Gastrocnemius medialis (tissue), 4 donors: ENCODE measurements around the gene STX8. TPM values are rescaled to one million over a fixed set of nuclear protein-coding genes. Genes with fewer than 3 reads are reported as not detected.
"Not testable (repeated sequence)": the region's sequence is repeated elsewhere in the genome, so short reads cannot be mapped to it uniquely, and the experiment has no call there.

Experiments
- ATAC-seq, 2 donors: fragments of 150-250 bp; one replicate each; pipeline ENCODE4 v1.9.1; 2016
- DNase-seq, 2 donors: peaks; one replicate each; pipeline ENCODE4 v3.0.0-alpha.2; 2019
- H3K27ac ChIP-seq, 4 donors: fragments of 200-600 bp; sonication (generic); 1 replicate in 1 of 4; 2 replicates in 3 of 4; pipeline ENCODE4 v1.5.1; 2016 to 2018; ENCODE audit warnings: mild to moderate bottlenecking in 2 of 4, moderate library complexity in 1 of 4
- H3K27me3 ChIP-seq, 3 donors: fragments of 200-600 bp; sonication (generic) in 2 of 3; 1 replicate in 1 of 3; 2 replicates in 2 of 3; pipeline versions ENCODE4 v1.5.1 to v1.6.0; 2016 to 2019; ENCODE audit warnings: mild to moderate bottlenecking in 1 of 3, moderate library complexity in 1 of 3
- H3K36me3 ChIP-seq, 2 donors: fragments of 200-600 bp; sonication (generic) in 1 of 2; one replicate each; pipeline ENCODE4 v1.5.1; 2017 to 2018
- H3K4me1 ChIP-seq, 2 donors: fragments of 200-600 bp; sonication (generic) in 1 of 2; one replicate each; pipeline ENCODE4 v1.5.1; 2016 to 2017; ENCODE audit warnings: mild to moderate bottlenecking in 2 of 2
- H3K4me3 ChIP-seq, 4 donors: fragments of 200-600 bp; sonication (generic) in 3 of 4; 1 replicate in 1 of 4; 2 replicates in 3 of 4; pipeline ENCODE4 v1.5.1; 2016 to 2019; ENCODE audit warnings: mild to moderate bottlenecking in 2 of 4
- H3K9me3 ChIP-seq, 3 donors: fragments of 200-600 bp; sonication (generic) in 2 of 3; 1 replicate in 1 of 3; 2 replicates in 2 of 3; pipeline ENCODE4 v1.5.1; 2016 to 2019
- CTCF ChIP-seq, 5 experiments: fragments of 450-650 bp in 3 of 5; fragments of 200-600 bp in 2 of 5; sonication (generic) in 2 of 5; IDR thresholded peaks in 4 of 5; conservative IDR thresholded peaks in 1 of 5; 1 replicate in 4 of 5; 2 replicates in 1 of 5; pipeline ENCODE4 v1.5.1; 2016 to 2019; ENCODE audit warnings: antibody characterized with exemption in 5 of 5, mild to moderate bottlenecking in 3 of 5, moderate library complexity in 3 of 5
- POLR2A ChIP-seq, 2 donors: fragments of 450-650 bp; IDR thresholded peaks; one replicate each; pipeline ENCODE4 v1.6.1; 2017; ENCODE audit warnings: antibody characterized with exemption in 2 of 2, mild to moderate bottlenecking in 2 of 2, moderate library complexity in 2 of 2
- in situ Hi-C, 4 donors: fragments of 200-750 bp; cut with MboI; loops; one replicate each; pipeline versions ENCODE4 v1.15.0 to v1.8.0; 2017; ENCODE audit warnings: low sequenced_read_pairs in 4 of 4
- intact Hi-C: fragments of 100-400 bp; cut with DNase I; formaldehyde crosslinking; loops from one replicate; pipeline ENCODE4 v1.15.1; 2023; ENCODE audit warnings: low total_unique reads
- total RNA-seq, 4 donors: library from RNA; depleted of rRNA; stranded (reverse); fragments of >200 nt; gene quantifications; one replicate each; pipeline versions ENCODE4 v1.1.0 to v1.2.3, GENCODE V29; 2016

The STX8 gene
- total RNA-seq, 4 donors from 2014 or later, result 39.1 to 67.7 (median 58.2) TPM

- in situ Hi-C loops (no loop called here), intact Hi-C loops (no loop called here)
- Histone ChIP-seq H3K9me3 (no peaks in the 10 kb centered on the region), H3K27ac (no peak overlapping the region), H3K36me3 (no peaks in the 10 kb centered on the region), H3K4me1 (peaks cover under 1 to 4% of the 10 kb centered on the region in 2 donors), H3K27me3 (no peaks in the 10 kb centered on the region), H3K4me3 (no peak overlapping the region)
- TF ChIP-seq POLR2A (IDR thresholded peaks at IDR 0.05) (no peak), CTCF (IDR thresholded peaks at IDR 0.05 in 4 of 5, conservative IDR thresholded peaks at IDR 0.05 in 1 of 5) (no peak)
- DNase-seq, result no peak
- no peak for ATAC-seq
Observed at GRCh38 chr17:9383826-9384225, 191.8 kb downstream of the STX8 start.

GRCh38 chr17:9382626-9383025, 193.0 kb downstream of the STX8 start:
- H3K4me1 ChIP-seq, result no peaks in the 10 kb centered on the region
- no peak overlapping the region for H3K27ac ChIP-seq
- no peak for DNase-seq
- no peak for ATAC-seq
- no peak overlapping the region for H3K4me3 ChIP-seq
- intact Hi-C loops (no loop called here), in situ Hi-C loops (no loop called here)
- H3K27me3 ChIP-seq, result no peaks in the 10 kb centered on the region
- no peak for TF ChIP-seq POLR2A (IDR thresholded peaks at IDR 0.05)
- no peak for TF ChIP-seq CTCF (IDR thresholded peaks at IDR 0.05 in 4 of 5, conservative IDR thresholded peaks at IDR 0.05 in 1 of 5)
- H3K9me3 ChIP-seq, result no peaks in the 10 kb centered on the region
- H3K36me3 ChIP-seq, result no peaks in the 10 kb centered on the region

- in situ Hi-C loops, result no loop called here
- DNase-seq (no peak), ATAC-seq (no peak)
- Histone ChIP-seq H3K4me3 (no peak overlapping the region), H3K27ac (no peak overlapping the region), H3K9me3 (no peaks in the 10 kb centered on the region), H3K27me3 (no peaks in the 10 kb centered on the region), H3K36me3 (no peaks in the 10 kb centered on the region), H3K4me1 (no peaks in the 10 kb centered on the region)
- TF ChIP-seq CTCF (IDR thresholded peaks at IDR 0.05 in 4 of 5, conservative IDR thresholded peaks at IDR 0.05 in 1 of 5) (no peak), POLR2A (IDR thresholded peaks at IDR 0.05) (no peak)
- intact Hi-C loops, result no loop called here
Observed at GRCh38 chr17:9381068-9381467, 194.6 kb downstream of the STX8 start.

GRCh38 chr17:9380361-9380760, 195.3 kb downstream of the STX8 start:
- Histone ChIP-seq H3K9me3 (no peaks in the 10 kb centered on the region), H3K4me3 (no peak overlapping the region), H3K36me3 (no peaks in the 10 kb centered on the region), H3K27ac (no peak overlapping the region), H3K27me3 (no peaks in the 10 kb centered on the region), H3K4me1 (no peaks in the 10 kb centered on the region)
- intact Hi-C loops (no loop called here), in situ Hi-C loops (no loop called here)
- TF ChIP-seq CTCF (IDR thresholded peaks at IDR 0.05 in 4 of 5, conservative IDR thresholded peaks at IDR 0.05 in 1 of 5), result no peak
- TF ChIP-seq POLR2A (IDR thresholded peaks at IDR 0.05), result no peak
- ATAC-seq (no peak), DNase-seq (no peak)

GRCh38 chr17:9376177-9376576, 199.4 kb downstream of the STX8 start:
- H3K4me1 ChIP-seq, ATAC-seq, H3K4me3 ChIP-seq, H3K9me3 ChIP-seq, H3K36me3 ChIP-seq, in situ Hi-C loops, H3K27me3 ChIP-seq, H3K27ac ChIP-seq, intact Hi-C loops, DNase-seq: not testable (repeated sequence)
